H1 (cell line): ENCODE results near the gene SEMA3F. TPM values are rescaled to one million over a fixed set of nuclear protein-coding genes. Genes with fewer than 3 reads are reported as not detected.
A peak's percentile ranks its signal among the peaks of the same experiment; 100 is the strongest.

Experiments
- CTCF ChIA-PET: fragments of 300-600 bp; sonication (Branson Sonifier 250); formaldehyde crosslinking; loops from one replicate; lab custom pipeline; 2021; ENCODE audit not compliant: partially characterized antibody; lab: Charles Lee
- POLR2A ChIA-PET: fragments of 300-600 bp; sonication (Branson Sonifier 250); formaldehyde crosslinking; loops from one replicate; lab custom pipeline; 2021; ENCODE audit warnings: inconsistent platforms; ENCODE audit not compliant: partially characterized antibody; lab: Charles Lee
- DNase-seq, 2 experiments: peaks; one replicate each; pipeline versions ENCODE4 v3.0.0 to v3.0.0-alpha.2; 2010 to 2022; ENCODE audit warnings: low spot score in 2 of 2, low read depth in 1 of 2, mixed read lengths in 1 of 2
- FAIRE-seq: peaks from 2 replicates; lab custom pipeline; 2011; peaks lifted over from hg19 to GRCh38; lab: Jason Lieb, UNC
- H2AFZ ChIP-seq: 2 replicates; pipeline ENCODE4 v1.8.1; 2012; ENCODE audit warnings: low read length, inconsistent platforms
- H2AK5ac ChIP-seq: 2 replicates; pipeline ENCODE4 v1.6.1; 2013; ENCODE audit warnings: low read depth, low read length
- H2BK120ac ChIP-seq: replicated peaks from 2 replicates; pipeline ENCODE3; 2013; ENCODE audit warnings: low read depth, low read length, inconsistent platforms
- H2BK12ac ChIP-seq: 2 replicates; pipeline ENCODE4 v1.6.1; 2013; ENCODE audit warnings: low read depth, low read length
- H2BK15ac ChIP-seq: 2 replicates; pipeline ENCODE4 v1.6.1; 2013; ENCODE audit warnings: low read length
- H2BK20ac ChIP-seq: 2 replicates; pipeline ENCODE4 v1.6.1; 2013; ENCODE audit warnings: low read length
- H2BK5ac ChIP-seq: 2 replicates; pipeline ENCODE4 v1.6.1; 2013; ENCODE audit warnings: low read depth, low read length
- H3K14ac ChIP-seq: 2 replicates; pipeline ENCODE4 v1.6.1; 2013; ENCODE audit warnings: inconsistent platforms; ENCODE audit not compliant: insufficient read length
- H3K18ac ChIP-seq: 2 replicates; pipeline ENCODE4 v1.6.1; 2013; ENCODE audit warnings: low read length; ENCODE audit errors: extremely low read depth
- H3K23ac ChIP-seq: 2 replicates; pipeline ENCODE4 v1.6.1; 2013; ENCODE audit warnings: inconsistent platforms; ENCODE audit not compliant: insufficient read length
- H3K23me2 ChIP-seq: 2 replicates; pipeline ENCODE4 v1.6.1; 2013; ENCODE audit warnings: low read depth, low read length
- H3K27ac ChIP-seq: 2 replicates; pipeline ENCODE4 v1.6.1; 2011; ENCODE audit warnings: low read depth, low read length, inconsistent platforms
- H3K27me3 ChIP-seq, 4 experiments: replicated peaks in 1 of 4; 1 replicate in 1 of 4; 2 replicates in 3 of 4; pipeline versions ENCODE4 v1.6.1 to v1.8.1; 2011 to 2013; ENCODE audit warnings: low read length in 3 of 4, mild to moderate bottlenecking in 3 of 4, inconsistent platforms in 2 of 4, mixed read lengths in 2 of 4, moderate library complexity in 1 of 4; ENCODE audit not compliant: control insufficient read depth in 3 of 4, insufficient read depth in 3 of 4; ENCODE audit errors: extremely low read depth in 1 of 4
- H3K36me3 ChIP-seq, 4 experiments: 2 replicates each; pipeline versions ENCODE4 v1.6.1 to v1.8.1; 2011 to 2013; ENCODE audit warnings: mild to moderate bottlenecking in 4 of 4, low read length in 3 of 4, moderate library complexity in 2 of 4, control low read depth in 1 of 4, inconsistent platforms in 1 of 4; ENCODE audit not compliant: insufficient read depth in 4 of 4, control insufficient read depth in 2 of 4
- H3K4ac ChIP-seq: replicated peaks from 2 replicates; pipeline ENCODE3; 2013; ENCODE audit warnings: low read length, low read depth, mixed read lengths, inconsistent platforms; ENCODE audit not compliant: insufficient read length
- H3K4me1 ChIP-seq, 4 experiments: replicated peaks in 1 of 4; 1 replicate in 1 of 4; 2 replicates in 3 of 4; pipeline versions ENCODE4 v1.6.1 to v1.8.1; 2011 to 2013; ENCODE audit warnings: low read length in 3 of 4, inconsistent platforms in 2 of 4, mixed read lengths in 1 of 4; ENCODE audit not compliant: insufficient read depth in 4 of 4, control insufficient read depth in 3 of 4
- H3K4me2 ChIP-seq, 2 experiments: 2 replicates each; pipeline versions ENCODE4 v1.6.1 to v1.8.1; 2011 to 2013; ENCODE audit warnings: low read depth in 2 of 2, low read length in 2 of 2, control low read depth in 1 of 2, inconsistent platforms in 1 of 2, mild to moderate bottlenecking in 1 of 2; ENCODE audit not compliant: insufficient read depth in 1 of 2
- H3K4me3 ChIP-seq, 4 experiments: fragments of 200-600, 300-600 bp in 1 of 4; sonication (generic), shearing (Covaris generic), sonication (Bioruptor Twin) in 1 of 4; 2 replicates each; pipeline versions ENCODE4 v1.5.1 to v1.8.1; 2011 to 2016; ENCODE audit warnings: low read length in 4 of 4, low read depth in 3 of 4, control low read depth in 2 of 4, inconsistent platforms in 2 of 4, mild to moderate bottlenecking in 2 of 4, mixed read lengths in 1 of 4, moderate library complexity in 1 of 4; ENCODE audit not compliant: insufficient read depth in 2 of 4; ENCODE audit errors: extremely low read depth in 1 of 4
- H3K56ac ChIP-seq: replicated peaks from 2 replicates; pipeline ENCODE3; 2013; ENCODE audit warnings: low read depth, mild to moderate bottlenecking, mixed read lengths, low read length, inconsistent platforms; ENCODE audit not compliant: insufficient read length
- H3K79me1 ChIP-seq: 2 replicates; pipeline ENCODE4 v1.6.1; 2013; ENCODE audit warnings: low read depth, low read length, control low read depth
- H3K79me2 ChIP-seq, 2 experiments: 2 replicates each; pipeline versions ENCODE4 v1.6.1 to v1.8.1; 2012 to 2013; ENCODE audit warnings: low read length in 2 of 2, mild to moderate bottlenecking in 2 of 2, inconsistent platforms in 1 of 2; ENCODE audit not compliant: insufficient read depth in 2 of 2, control insufficient read depth in 1 of 2
- H3K9ac ChIP-seq, 4 experiments: replicated peaks in 1 of 4; 1 replicate in 1 of 4; 2 replicates in 3 of 4; pipeline versions ENCODE4 v1.6.1 to v1.8.1; 2011 to 2013; ENCODE audit warnings: low read depth in 3 of 4, low read length in 3 of 4, control low read depth in 2 of 4, mild to moderate bottlenecking in 2 of 4, moderate library complexity in 2 of 4, inconsistent platforms in 1 of 4; ENCODE audit errors: extremely low read depth in 1 of 4
- H3K9me3 ChIP-seq, 2 experiments: 2 replicates each; pipeline versions ENCODE4 v1.6.1 to v1.8.1; 2012 to 2013; ENCODE audit warnings: mild to moderate bottlenecking in 2 of 2, moderate library complexity in 2 of 2, control low read depth in 1 of 2, inconsistent platforms in 1 of 2, low read depth in 1 of 2, low read length in 1 of 2, mixed read lengths in 1 of 2; ENCODE audit not compliant: insufficient read depth in 2 of 2
- H4K20me1 ChIP-seq, 2 experiments: replicated peaks in 1 of 2; 2 replicates each; pipeline versions ENCODE3 to v1.8.1; 2011 to 2013; ENCODE audit warnings: inconsistent platforms in 2 of 2, low read length in 2 of 2, mild to moderate bottlenecking in 1 of 2; ENCODE audit not compliant: insufficient read depth in 2 of 2, control insufficient read depth in 1 of 2
- H4K5ac ChIP-seq: 2 replicates; pipeline ENCODE4 v1.6.1; 2013; ENCODE audit warnings: low read length, low read depth, mixed read lengths, inconsistent platforms; ENCODE audit not compliant: insufficient read length
- H4K8ac ChIP-seq: 2 replicates; pipeline ENCODE4 v1.8.0; 2013; ENCODE audit warnings: mild to moderate bottlenecking, moderate library complexity, low read length, inconsistent platforms; ENCODE audit not compliant: insufficient read depth; ENCODE audit errors: extremely low read depth
- H4K91ac ChIP-seq: replicated peaks from 2 replicates; pipeline ENCODE3; 2013; ENCODE audit warnings: low read length, mixed read lengths, inconsistent platforms; ENCODE audit not compliant: insufficient read length
- CTCF ChIP-seq, 3 experiments: IDR thresholded peaks; 1 replicate in 2 of 3; 2 replicates in 1 of 3; pipeline versions ENCODE4 v1.5.1 to v1.6.1; 2011; ENCODE audit warnings: low read length in 3 of 3, mild to moderate bottlenecking in 3 of 3, inconsistent platforms in 2 of 3, low read depth in 1 of 3, moderate library complexity in 1 of 3; ENCODE audit not compliant: insufficient read depth in 1 of 3; ENCODE audit errors: control extremely low read depth in 1 of 3
- HDAC6 ChIP-seq: IDR thresholded peaks from one replicate; pipeline ENCODE4 v1.7.1; 2012; ENCODE audit warnings: low read depth, mild to moderate bottlenecking, inconsistent platforms, low read length, moderate library complexity
- PHF8 ChIP-seq: fragments of 200-600 bp; sonication (generic); conservative IDR thresholded peaks from 2 replicates; pipeline ENCODE4 v1.7.1; 2012; ENCODE audit warnings: low read depth, mild to moderate bottlenecking, inconsistent platforms, low read length, moderate library complexity
- SP2 ChIP-seq: IDR thresholded peaks from 2 replicates; pipeline ENCODE4 v1.6.1; 2012; ENCODE audit warnings: mild to moderate bottlenecking, low read length, inconsistent platforms
- TAF1 ChIP-seq: IDR thresholded peaks from 2 replicates; pipeline ENCODE4 v1.6.1; 2011; ENCODE audit warnings: mild to moderate bottlenecking, low read depth, low read length
- TCF12 ChIP-seq: IDR thresholded peaks from 2 replicates; pipeline ENCODE4 v1.6.1; 2011; ENCODE audit warnings: low read depth, mild to moderate bottlenecking, low read length
- WGBS, 2 experiments: shearing (Covaris generic) in 1 of 2; methylation state at CpG; one replicate each; pipeline versions ENCODE4 v1.1.6 to v1.1.7; 2013 to 2015; ENCODE audit warnings: low lambda C conversion rate in 2 of 2, mixed read lengths in 2 of 2, inconsistent platforms in 1 of 2, low coverage in 1 of 2, missing lambda C conversion rate in 1 of 2; ENCODE audit not compliant: insufficient replicate concordance in 2 of 2, insufficient coverage in 1 of 2, insufficient read length in 1 of 2; ENCODE audit errors: extremely low coverage in 1 of 2, missing lambda C conversion rate in 1 of 2; 5-methylcytosine and 5-hydroxymethylcytosine counted together
- long read RNA-seq, 2 experiments: library from RNA in 1 of 2; library from capped mRNA in 1 of 2; stranded (forward); transcript quantifications; one replicate each; pipeline ENCODE4 v2.0.0, GENCODE V29; 2021; ENCODE audit warnings: inconsistent platforms in 1 of 2
- polyA minus RNA-seq, 3 experiments: library from RNA; depleted of rRNA, polyadenylated mRNA; stranded (reverse); fragments of >200 nt; gene quantifications; 1 replicate in 2 of 3; 2 replicates in 1 of 3; pipeline ENCODE4 v1.2.3, GENCODE V29; 2011
- polyA plus RNA-seq, 7 experiments: library from polyadenylated mRNA; depleted of rRNA in 3 of 7; stranded (reverse) in 5 of 7; unstranded in 2 of 7; fragments of >200 nt in 5 of 7; fragments of 200-250 nt in 2 of 7; gene quantifications; 1 replicate in 5 of 7; 2 replicates in 1 of 7; 4 replicates in 1 of 7; pipeline versions ENCODE4 v1.2.1 to v1.2.3, GENCODE V29; 2011 to 2013; ENCODE audit warnings: missing spikeins in 2 of 7, mixed read lengths in 2 of 7
- total RNA-seq: library from RNA; stranded (reverse); fragmentation: NEBNext Ultra II Directional; extraction: Animal tissue kit (Norgen Biotek cat#: 25700); gene quantifications from 2 replicates; pipeline ENCODE4 v1.2.1, GENCODE V29; 2021

SEMA3F gene
- total RNA-seq (37.0 and 39.6 TPM in 2 replicates), polyA plus RNA-seq (2011; rRNA removed) (20.3 and 36.0 TPM in 2 replicates), polyA minus RNA-seq (2011; rRNA and poly(A)+ RNA removed) (28.0 and 36.9 TPM in 2 replicates)
- polyA plus RNA-seq (2011; cell fraction: cytosol; rRNA removed): 21.2 TPM
- 58.6 TPM for polyA plus RNA-seq (2011; cell fraction: nucleus; rRNA removed)
- polyA plus RNA-seq (2012, experiment 1 of 2): 15.9 to 32.4 TPM (median 29.9 TPM) in 4 replicates
- polyA plus RNA-seq (2012, experiment 2 of 2): 23.9 TPM
- polyA plus RNA-seq (2013, experiment 1 of 2): 45.3 TPM
- polyA plus RNA-seq (2013, experiment 2 of 2): 41.8 TPM
- polyA minus RNA-seq (2011; cell fraction: cytosol; rRNA and poly(A)+ RNA removed): 35.4 TPM
- 25.2 TPM for polyA minus RNA-seq (2011; cell fraction: nucleus; rRNA and poly(A)+ RNA removed)
- long read RNA-seq, experiment 1, partial matches to known transcripts: 7 of 34 reads
- long read RNA-seq, experiment 1, other reads (novel, unspliced or antisense): 22 of 34 reads
- long read RNA-seq, experiment 2, partial matches to known transcripts: 0 of 2 reads
- long read RNA-seq, experiment 2, other reads (novel, unspliced or antisense): 2 of 2 reads

DNA sequence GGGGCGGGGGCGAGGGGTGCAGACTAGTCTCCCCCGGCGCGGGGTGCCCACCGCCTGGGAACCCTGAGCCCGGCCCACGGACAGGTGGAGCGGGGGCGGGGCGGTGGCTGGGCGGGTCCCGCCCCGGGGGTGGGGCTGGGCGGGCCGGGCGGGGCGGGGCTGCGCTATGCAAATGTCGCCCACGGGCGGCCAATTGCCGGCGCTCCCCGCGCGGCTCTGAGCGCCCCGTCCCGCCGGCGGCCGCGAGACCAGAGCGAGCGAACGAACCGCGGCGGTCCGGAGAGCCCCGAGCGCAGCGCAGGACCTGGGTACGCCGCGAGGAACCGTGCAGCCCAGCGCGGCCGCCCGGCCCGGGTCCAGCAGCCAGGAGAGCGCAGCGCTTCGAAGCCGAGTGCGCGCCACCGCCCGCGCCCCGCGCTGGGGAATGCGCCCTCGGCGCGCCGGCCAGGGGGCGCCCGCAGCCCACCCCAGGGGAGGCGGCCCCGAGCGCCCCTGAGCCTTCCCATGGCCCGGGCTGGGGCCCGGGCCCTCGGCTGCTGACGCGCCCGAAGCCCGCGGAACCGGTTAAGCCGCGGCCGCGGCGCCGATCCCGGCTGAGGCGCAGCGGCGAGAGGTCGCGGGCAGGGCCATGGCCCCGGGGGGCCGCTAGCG is at the start of gene SEMA3F:
Gene SEMA3F, plus strand, starts transcription at position 485 of the 651 bp plus-strand sequence. CDS start 4,299 bp downstream, outside the sequence.
- ChIA-PET POLR2A (interaction anchor here (1.2 to 6.6 kb wide), 8 partner anchors 12 to 110 kb away, joined by 3 to 65 read pairs (median 20); no protein-coding TSS in a partner anchor), CTCF (interaction anchor here (1.0 to 5.3 kb wide), 7 partner anchors 19 to 101 kb away, joined by 3 to 54 read pairs (median 5); no protein-coding TSS in a partner anchor)
- Histone ChIP-seq H3K27me3 (peaks cover 2 to 19% (median 15%) of the 10 kb centered on the region in 4 experiments; a peak in 6 of 7 replicates), H3K4ac (no peak within 1 kb of the TSS), H4K20me1 (peaks cover 3 to 10% of the 10 kb centered on the region in 2 experiments), H3K14ac (no peak within 1 kb of the TSS), H3K18ac (peak within 1 kb of the TSS; percentile 71), H3K4me3 (peak within 1 kb of the TSS; percentile 69 to 78 (median 72)), H2BK15ac (peak within 1 kb of the TSS; percentile 88; the same call in 1 of the 2 replicates), H3K9me3 (no peaks in the 10 kb centered on the region), H3K9ac (peak within 1 kb of the TSS in 3 of 4 experiments; percentile 54 to 62 (median 58); a peak in 6 of 7 replicates), H3K4me1 (peaks cover 5 to 55% (median 40%) of the 10 kb centered on the region in 4 experiments), H2BK20ac (0 out of 2 replicates have a peak within 1 kb of the TSS, but pooled peaks have one; percentile 48), H4K91ac (no peak within 1 kb of the TSS), H3K56ac (no peak within 1 kb of the TSS), H4K5ac (no peak within 1 kb of the TSS), H3K4me2 (peak within 1 kb of the TSS; percentile 94 to 97), H3K79me2 (peaks cover 0 to 24% of the 10 kb centered on the region in 2 experiments; a peak in 1 of 4 replicates), H3K27ac (no peak within 1 kb of the TSS), H3K79me1 (peaks cover 10% of the 10 kb centered on the region; the same call in 1 of the 2 replicates), H2BK12ac (peak within 1 kb of the TSS; percentile 90; the same call in 1 of the 2 replicates), H2AFZ (no peak within 1 kb of the TSS), H2AK5ac (no peak within 1 kb of the TSS; the same call in 1 of the 2 replicates), H3K36me3 (peaks cover 0 to 6% (median under 1%) of the 10 kb centered on the region in 4 experiments; a peak in 1 of 8 replicates), H4K8ac (no peak within 1 kb of the TSS; the same call in 1 of the 2 replicates), H3K23ac (no peak within 1 kb of the TSS), H2BK120ac (no peak within 1 kb of the TSS), H2BK5ac (no peak within 1 kb of the TSS), H3K23me2 (peaks cover 17% of the 10 kb centered on the region; the same call in 1 of the 2 replicates)
- 1% methylated on average over 61 of the region's 98 CpGs; no CpG with 5 or more reads in 1 of the 2 experiments for WGBS, 2 experiments
- DNase-seq (peak in 1 of 2 experiments; percentile 83), FAIRE-seq (no peak)
- TF ChIP-seq SP2 (no peak), CTCF (IDR thresholded peaks at IDR 0.05; ENCODE audit: control extremely low read depth in 1 of 3, insufficient read depth in 1 of 3, low read depth in 1 of 3, low read length in 3 of 3) (no peak; a peak in 1 of 4 replicates), TCF12 (no peak), HDAC6 (no peak), PHF8 (peak; percentile 51), TAF1 (0 out of 2 replicates have a peak, but pooled peaks have one; percentile 18)
